Keratinocyte (primary cell): Measurements from ENCODE around the gene PSME4. TPM values are rescaled to one million over a fixed set of nuclear protein-coding genes. Genes with fewer than 3 reads are reported as not detected.

Source experiments
- DNase-seq: peaks from one replicate; pipeline ENCODE4 v3.0.0-alpha.2; 2011; ENCODE audit warnings: low read depth, missing footprints, low spot score
- FAIRE-seq: peaks from 2 replicates; lab custom pipeline; 2011; peaks lifted over from hg19 to GRCh38; lab: Jason Lieb, UNC
- H2AFZ ChIP-seq: 2 replicates; pipeline ENCODE4 v1.6.0; 2012; ENCODE audit warnings: low read length, control low read depth, inconsistent platforms; ENCODE audit not compliant: control insufficient read depth
- H3K27ac ChIP-seq: 2 replicates; pipeline ENCODE4 v1.5.1; 2011; ENCODE audit warnings: low read length; ENCODE audit not compliant: control insufficient read depth, insufficient read depth
- H3K27me3 ChIP-seq: 3 replicates; pipeline ENCODE4 v1.6.0; 2011; ENCODE audit warnings: low read length; ENCODE audit not compliant: control insufficient read depth, insufficient read depth; ENCODE audit errors: extremely low read depth
- H3K36me3 ChIP-seq, 2 experiments: 2 replicates in 1 of 2; 3 replicates in 1 of 2; pipeline ENCODE4 v1.5.1; 2011; ENCODE audit warnings: low read length in 2 of 2, mild to moderate bottlenecking in 1 of 2; ENCODE audit not compliant: control insufficient read depth in 2 of 2, insufficient read depth in 2 of 2; ENCODE audit errors: extremely low read depth in 1 of 2
- H3K4me1 ChIP-seq: 3 replicates; pipeline ENCODE4 v1.5.1; 2011; ENCODE audit warnings: low read length; ENCODE audit not compliant: control insufficient read depth, insufficient read depth; ENCODE audit errors: extremely low read depth
- H3K4me2 ChIP-seq: 3 replicates; pipeline ENCODE4 v1.6.0; 2011; ENCODE audit warnings: low read depth, low read length; ENCODE audit not compliant: control insufficient read depth, insufficient read depth; ENCODE audit errors: extremely low read depth
- H3K4me3 ChIP-seq, 3 experiments: fragments of 200-600 bp in 1 of 3; sonication (generic) in 1 of 3; 2 replicates in 2 of 3; 3 replicates in 1 of 3; pipeline ENCODE4 v1.5.1; 2011 to 2016; ENCODE audit warnings: low read length in 3 of 3, mild to moderate bottlenecking in 3 of 3, control low read depth in 2 of 3, inconsistent platforms in 1 of 3, low read depth in 1 of 3, mixed read lengths in 1 of 3, mixed run types in 1 of 3, moderate library complexity in 1 of 3; ENCODE audit not compliant: control insufficient read depth in 2 of 3, insufficient read depth in 2 of 3; ENCODE audit errors: extremely low read depth in 1 of 3
- H3K79me2 ChIP-seq: 2 replicates; pipeline ENCODE4 v1.6.0; 2012; ENCODE audit warnings: low read length; ENCODE audit not compliant: control insufficient read depth, insufficient read depth
- H3K9ac ChIP-seq: 3 replicates; pipeline ENCODE4 v1.6.0; 2011; ENCODE audit warnings: low read length; ENCODE audit not compliant: control insufficient read depth, insufficient read depth; ENCODE audit errors: extremely low read depth
- H3K9me1 ChIP-seq: 3 replicates; pipeline ENCODE4 v1.6.0; 2011; ENCODE audit warnings: low read length; ENCODE audit not compliant: control insufficient read depth, insufficient read depth; ENCODE audit errors: extremely low read depth
- H3K9me3 ChIP-seq: 2 replicates; pipeline ENCODE4 v1.5.1; 2012; ENCODE audit warnings: low read depth, low read length; ENCODE audit not compliant: control insufficient read depth
- H4K20me1 ChIP-seq: 3 replicates; pipeline ENCODE4 v1.6.0; 2011; ENCODE audit warnings: low read length; ENCODE audit not compliant: control insufficient read depth, insufficient read depth; ENCODE audit errors: extremely low read depth
- EZH2 ChIP-seq: IDR thresholded peaks from one replicate; pipeline ENCODE4 v1.6.1; 2012; ENCODE audit warnings: inconsistent platforms, mild to moderate bottlenecking, low read length, moderate library complexity
- dilution Hi-C: fragments of 300-500 bp; cut with MboI; formaldehyde crosslinking; loops from one replicate; pipeline ENCODE4 v1.7.0; 2020; ENCODE audit warnings: low sequenced_read_pairs; ENCODE audit not compliant: extremely low pct_ligation_motif_present
- polyA plus RNA-seq, 5 experiments: library from polyadenylated mRNA; depleted of rRNA in 3 of 5; stranded (reverse) in 3 of 5; stranded (forward) in 1 of 5; unstranded in 1 of 5; fragments of >200 nt; gene quantifications; 1 replicate in 1 of 5; 2 replicates in 3 of 5; 3 replicates in 1 of 5; pipeline versions ENCODE4 v1.2.1 to v1.2.3, GENCODE V29; 2011 to 2012; ENCODE audit warnings: missing spikeins in 2 of 5, low read depth in 1 of 5, low replicate concordance in 1 of 5
- TF ChIP-seq, protein P1 (sequence below), 3 experiments: IDR thresholded peaks in 1 of 3; conservative IDR thresholded peaks in 1 of 3; optimal IDR thresholded peaks in 1 of 3; 2 replicates in 2 of 3; 3 replicates in 1 of 3; pipeline versions ENCODE3 to v1.5.1; 2011; ENCODE audit warnings: low read length in 3 of 3, mild to moderate bottlenecking in 3 of 3, moderate library complexity in 2 of 3, control low read depth in 1 of 3, inconsistent platforms in 1 of 3; ENCODE audit not compliant: insufficient read depth in 2 of 3; ENCODE audit errors: extremely low read depth in 1 of 3

PSME4 gene
- polyA plus RNA-seq, 1 donor (not counting 4 experiments of a cell fraction or from before 2014, with no cell fraction given), result 59.4 TPM

DNA sequence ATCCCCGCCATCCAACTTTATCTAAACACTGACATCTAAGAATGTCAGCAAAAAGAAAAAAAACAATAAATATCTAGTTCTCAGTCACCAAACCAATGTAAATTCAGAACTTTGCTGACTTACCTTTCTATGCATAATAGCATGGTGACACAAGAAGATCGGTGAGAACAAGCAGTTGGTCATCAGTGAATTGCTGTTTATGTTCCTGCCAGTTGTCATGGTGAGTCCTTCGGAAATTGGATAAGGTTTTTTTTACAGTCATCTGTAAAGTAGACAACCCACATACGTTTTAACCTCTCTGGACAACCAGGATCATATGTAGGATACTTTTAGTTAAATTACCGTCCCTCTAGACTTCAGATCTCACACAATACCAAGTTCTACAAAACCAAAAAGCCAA lies 104.8 kb downstream of the PSME4 start:
- dilution Hi-C loops, result no loop called here
- Histone ChIP-seq H3K79me2 (no peaks in the 10 kb centered on the region), H3K4me1 (peaks cover 12% of the 10 kb centered on the region), H3K4me2 (no peak overlapping the region), H3K27me3 (no peaks in the 10 kb centered on the region), H3K4me3 (no peak overlapping the region), H3K27ac (no peak overlapping the region), H3K36me3 (peaks cover 12 to 32% of the 10 kb centered on the region in 2 experiments), H3K9me1 (no peaks in the 10 kb centered on the region), H4K20me1 (no peaks in the 10 kb centered on the region), H3K9ac (no peak overlapping the region), H3K9me3 (no peaks in the 10 kb centered on the region), H2AFZ (no peak overlapping the region)
- DNase-seq (no peak), FAIRE-seq (no peak)
- TF ChIP-seq EZH2, result no peak
- TF ChIP-seq, protein P1, sequence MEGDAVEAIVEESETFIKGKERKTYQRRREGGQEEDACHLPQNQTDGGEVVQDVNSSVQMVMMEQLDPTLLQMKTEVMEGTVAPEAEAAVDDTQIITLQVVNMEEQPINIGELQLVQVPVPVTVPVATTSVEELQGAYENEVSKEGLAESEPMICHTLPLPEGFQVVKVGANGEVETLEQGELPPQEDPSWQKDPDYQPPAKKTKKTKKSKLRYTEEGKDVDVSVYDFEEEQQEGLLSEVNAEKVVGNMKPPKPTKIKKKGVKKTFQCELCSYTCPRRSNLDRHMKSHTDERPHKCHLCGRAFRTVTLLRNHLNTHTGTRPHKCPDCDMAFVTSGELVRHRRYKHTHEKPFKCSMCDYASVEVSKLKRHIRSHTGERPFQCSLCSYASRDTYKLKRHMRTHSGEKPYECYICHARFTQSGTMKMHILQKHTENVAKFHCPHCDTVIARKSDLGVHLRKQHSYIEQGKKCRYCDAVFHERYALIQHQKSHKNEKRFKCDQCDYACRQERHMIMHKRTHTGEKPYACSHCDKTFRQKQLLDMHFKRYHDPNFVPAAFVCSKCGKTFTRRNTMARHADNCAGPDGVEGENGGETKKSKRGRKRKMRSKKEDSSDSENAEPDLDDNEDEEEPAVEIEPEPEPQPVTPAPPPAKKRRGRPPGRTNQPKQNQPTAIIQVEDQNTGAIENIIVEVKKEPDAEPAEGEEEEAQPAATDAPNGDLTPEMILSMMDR (optimal IDR thresholded peaks at IDR 0.05 in 1 of 3, IDR thresholded peaks at IDR 0.05 in 1 of 3, conservative IDR thresholded peaks at IDR 0.05 in 1 of 3; ENCODE audit: extremely low read depth in 1 of 3, insufficient read depth in 2 of 3, low read length in 3 of 3), result no peak

DNA sequence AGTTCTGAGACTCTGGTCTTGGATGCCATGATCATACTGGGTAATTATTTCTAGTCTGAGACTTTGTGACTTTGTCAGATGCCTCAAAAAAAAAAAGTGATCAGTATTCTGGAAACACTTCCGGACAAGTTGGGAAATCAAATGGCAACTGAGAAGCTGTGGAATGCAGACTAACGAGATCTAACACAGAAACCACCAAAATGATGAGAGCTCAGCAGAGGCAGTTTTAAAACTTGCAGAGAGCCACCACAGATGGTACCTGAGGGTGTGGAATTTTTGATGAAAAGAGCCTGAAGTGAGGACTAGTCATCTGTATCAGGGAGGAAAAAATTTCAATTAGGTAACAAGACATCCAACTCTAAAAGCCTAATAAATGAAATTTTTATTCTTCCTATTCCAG lies 105.5 kb downstream of the PSME4 start:
- Histone ChIP-seq H3K79me2 (no peaks in the 10 kb centered on the region), H3K27me3 (no peaks in the 10 kb centered on the region), H3K4me3 (no peak overlapping the region), H3K9ac (no peak overlapping the region), H4K20me1 (no peaks in the 10 kb centered on the region), H3K27ac (peak overlapping the region; percentile 18), H2AFZ (no peak overlapping the region), H3K9me3 (no peaks in the 10 kb centered on the region), H3K9me1 (no peaks in the 10 kb centered on the region), H3K4me2 (no peak overlapping the region), H3K36me3 (peaks cover 10 to 32% of the 10 kb centered on the region in 2 experiments), H3K4me1 (peaks cover 12% of the 10 kb centered on the region)
- FAIRE-seq (no peak), DNase-seq (peak; percentile 1)
- dilution Hi-C loops, result no loop called here
- TF ChIP-seq EZH2, result no peak
- TF ChIP-seq, protein P1 (optimal IDR thresholded peaks at IDR 0.05 in 1 of 3, IDR thresholded peaks at IDR 0.05 in 1 of 3, conservative IDR thresholded peaks at IDR 0.05 in 1 of 3; ENCODE audit: extremely low read depth in 1 of 3, insufficient read depth in 2 of 3, low read length in 3 of 3), result no peak
